ENCODE measurements around the gene NCKAP1.

The NCKAP1 gene

GRCh38 chr2:182866461-182867406, 171.5 kb downstream of the NCKAP1 start, which contains the start of gene FRZB:
Gene FRZB, minus strand, starts transcription at chr2:182866637. Its CDS starts 85 bp downstream, at chr2:182866552.
- TF ChIP-seq, protein P1, sequence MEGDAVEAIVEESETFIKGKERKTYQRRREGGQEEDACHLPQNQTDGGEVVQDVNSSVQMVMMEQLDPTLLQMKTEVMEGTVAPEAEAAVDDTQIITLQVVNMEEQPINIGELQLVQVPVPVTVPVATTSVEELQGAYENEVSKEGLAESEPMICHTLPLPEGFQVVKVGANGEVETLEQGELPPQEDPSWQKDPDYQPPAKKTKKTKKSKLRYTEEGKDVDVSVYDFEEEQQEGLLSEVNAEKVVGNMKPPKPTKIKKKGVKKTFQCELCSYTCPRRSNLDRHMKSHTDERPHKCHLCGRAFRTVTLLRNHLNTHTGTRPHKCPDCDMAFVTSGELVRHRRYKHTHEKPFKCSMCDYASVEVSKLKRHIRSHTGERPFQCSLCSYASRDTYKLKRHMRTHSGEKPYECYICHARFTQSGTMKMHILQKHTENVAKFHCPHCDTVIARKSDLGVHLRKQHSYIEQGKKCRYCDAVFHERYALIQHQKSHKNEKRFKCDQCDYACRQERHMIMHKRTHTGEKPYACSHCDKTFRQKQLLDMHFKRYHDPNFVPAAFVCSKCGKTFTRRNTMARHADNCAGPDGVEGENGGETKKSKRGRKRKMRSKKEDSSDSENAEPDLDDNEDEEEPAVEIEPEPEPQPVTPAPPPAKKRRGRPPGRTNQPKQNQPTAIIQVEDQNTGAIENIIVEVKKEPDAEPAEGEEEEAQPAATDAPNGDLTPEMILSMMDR (conservative IDR thresholded peaks at IDR 0.05; ENCODE audit: low read length): no peak
- TF ChIP-seq EZH2phosphoT487 (IDR thresholded peaks at IDR 0.05; ENCODE audit: borderline replicate concordance): no peak
- Histone ChIP-seq H3K4me3 (ENCODE audit: low read length, poor library complexity, severe bottlenecking) (no peak within 1 kb of the TSS), H3K9ac (ENCODE audit: low read depth, low read length, poor library complexity, severe bottlenecking) (no peak within 1 kb of the TSS), H4K20me1 (ENCODE audit: insufficient read depth, low read length, poor library complexity, severe bottlenecking) (no peaks in the 10 kb centered on the region), H3K27me3 (ENCODE audit: insufficient read depth, low read length, poor library complexity, severe bottlenecking) (no peaks in the 10 kb centered on the region), H3K4me2 (ENCODE audit: low read depth, low read length, poor library complexity, severe bottlenecking) (no peak within 1 kb of the TSS), H3K9me3 (ENCODE audit: insufficient read depth, low read depth, low read length) (no peaks in the 10 kb centered on the region), H3K4me1 (ENCODE audit: insufficient read depth, low read length, poor library complexity, severe bottlenecking) (peaks cover 6% of the 10 kb centered on the region), H2AFZ (ENCODE audit: low read length) (no peak within 1 kb of the TSS), H3K9me2 (replicated peaks; ENCODE audit: low read depth, low read length) (no peaks in the 10 kb centered on the region), H3K36me3 (ENCODE audit: insufficient read depth, low read length) (no peaks in the 10 kb centered on the region), H3K79me2 (ENCODE audit: insufficient read depth, low read length) (no peaks in the 10 kb centered on the region), H3F3A (ENCODE audit: low read depth) (no peaks in the 10 kb centered on the region)

DNA sequence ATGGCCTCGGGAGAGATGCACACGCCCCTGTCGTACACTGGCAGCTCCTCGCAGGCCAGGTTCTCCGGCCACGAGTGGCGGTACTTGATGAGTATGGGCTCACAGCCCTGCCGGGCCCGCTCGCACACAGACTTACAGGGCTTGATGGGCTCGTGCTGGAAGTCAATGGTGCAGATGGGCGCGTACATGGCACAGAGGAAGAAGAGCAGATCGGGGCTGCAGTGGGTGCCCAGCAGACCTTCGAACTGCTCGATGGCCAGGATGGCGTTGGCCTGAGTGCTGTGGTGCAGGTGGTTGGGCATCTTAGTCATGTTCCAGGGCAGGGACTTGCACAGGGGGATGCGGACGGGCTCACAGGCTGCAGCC, 172.2 kb downstream of the NCKAP1 start:
- TF ChIP-seq EZH2phosphoT487 (IDR thresholded peaks at IDR 0.05; ENCODE audit: borderline replicate concordance): no peak
- TF ChIP-seq, protein P1 (conservative IDR thresholded peaks at IDR 0.05; ENCODE audit: low read length): no peak

DNA sequence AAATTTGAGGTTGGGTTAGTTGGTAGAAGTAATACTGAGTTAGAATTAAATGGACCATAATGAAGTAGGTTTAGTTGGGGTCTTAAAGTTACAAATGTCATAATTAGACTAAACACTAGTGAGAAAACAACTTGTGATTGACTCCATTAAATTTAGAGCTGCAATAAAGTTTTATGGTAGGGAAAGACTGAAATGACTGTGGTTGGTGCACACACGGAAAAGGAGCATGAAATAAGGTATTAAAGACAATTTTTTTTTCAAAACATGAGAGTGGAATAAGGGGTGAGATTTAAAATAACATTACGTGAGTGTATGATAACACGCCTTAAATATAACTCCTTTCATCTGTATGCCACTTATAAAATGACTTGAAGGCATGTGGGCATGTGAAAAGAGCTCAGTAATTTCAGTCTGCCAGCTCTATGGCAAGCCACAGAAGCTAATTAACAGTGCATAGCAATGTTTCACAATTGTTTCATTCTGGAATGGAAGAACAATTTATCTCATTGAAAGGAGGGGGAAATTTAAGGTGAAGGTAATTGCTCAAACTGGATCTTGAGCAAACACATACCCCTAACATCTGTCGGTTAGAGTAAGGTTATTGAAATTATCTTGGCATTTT, 173.2 kb downstream of the NCKAP1 start:
- no peak overlapping the region for H3K4me2 ChIP-seq (ENCODE audit: low read depth, low read length, poor library complexity, severe bottlenecking)
- H3K9me3 ChIP-seq (ENCODE audit: insufficient read depth, low read depth, low read length): no peaks in the 10 kb centered on the region
- no peaks in the 10 kb centered on the region for H3K27me3 ChIP-seq (ENCODE audit: insufficient read depth, low read length, poor library complexity, severe bottlenecking)
- H3K9ac ChIP-seq (ENCODE audit: low read depth, low read length, poor library complexity, severe bottlenecking): no peak overlapping the region
- no peaks in the 10 kb centered on the region for H3K79me2 ChIP-seq (ENCODE audit: insufficient read depth, low read length)
- TF ChIP-seq EZH2phosphoT487 (IDR thresholded peaks at IDR 0.05; ENCODE audit: borderline replicate concordance): no peak
- TF ChIP-seq, protein P1 (conservative IDR thresholded peaks at IDR 0.05; ENCODE audit: low read length): no peak
- no peaks in the 10 kb centered on the region for H3F3A ChIP-seq (ENCODE audit: low read depth)
- peaks cover 6% of the 10 kb centered on the region for H3K4me1 ChIP-seq (ENCODE audit: insufficient read depth, low read length, poor library complexity, severe bottlenecking)
- no peak overlapping the region for H3K4me3 ChIP-seq (ENCODE audit: low read length, poor library complexity, severe bottlenecking)
- no peak overlapping the region for H2AFZ ChIP-seq (ENCODE audit: low read length)
- no peaks in the 10 kb centered on the region for H3K9me2 ChIP-seq (replicated peaks; ENCODE audit: low read depth, low read length)
- H3K36me3 ChIP-seq (ENCODE audit: insufficient read depth, low read length): no peaks in the 10 kb centered on the region
- no peaks in the 10 kb centered on the region for H4K20me1 ChIP-seq (ENCODE audit: insufficient read depth, low read length, poor library complexity, severe bottlenecking)

More for the DNA sequence above, 172.2 kb downstream of the NCKAP1 start:
- H3K4me2 ChIP-seq (ENCODE audit: low read depth, low read length, poor library complexity, severe bottlenecking): no peak overlapping the region
- H2AFZ ChIP-seq (ENCODE audit: low read length): no peak overlapping the region
- no peaks in the 10 kb centered on the region for H4K20me1 ChIP-seq (ENCODE audit: insufficient read depth, low read length, poor library complexity, severe bottlenecking)
- no peaks in the 10 kb centered on the region for H3K79me2 ChIP-seq (ENCODE audit: insufficient read depth, low read length)
- H3K36me3 ChIP-seq (ENCODE audit: insufficient read depth, low read length): no peaks in the 10 kb centered on the region
- no peaks in the 10 kb centered on the region for H3K27me3 ChIP-seq (ENCODE audit: insufficient read depth, low read length, poor library complexity, severe bottlenecking)
- no peak overlapping the region for H3K4me3 ChIP-seq (ENCODE audit: low read length, poor library complexity, severe bottlenecking)
- H3K9ac ChIP-seq (ENCODE audit: low read depth, low read length, poor library complexity, severe bottlenecking): no peak overlapping the region
- no peaks in the 10 kb centered on the region for H3K9me2 ChIP-seq (replicated peaks; ENCODE audit: low read depth, low read length)
- H3K9me3 ChIP-seq (ENCODE audit: insufficient read depth, low read depth, low read length): no peaks in the 10 kb centered on the region
- no peaks in the 10 kb centered on the region for H3F3A ChIP-seq (ENCODE audit: low read depth)
- H3K4me1 ChIP-seq (ENCODE audit: insufficient read depth, low read length, poor library complexity, severe bottlenecking): peaks cover 6% of the 10 kb centered on the region

Measured in Loucy (cell line).